OCI-LY3 (cell line): ENCODE results near the gene MAGI1.

Experiments
- EZH2phosphoT487 ChIP-seq: fragments of 200-600 bp; shearing (Covaris generic); IDR thresholded peaks from 2 replicates; pipeline ENCODE4 v1.6.1; 2018; ENCODE audit warnings: antibody characterized with exemption, mixed run types, low read depth
- TF ChIP-seq, protein P1 (sequence below): fragments of 200-600, 300-600 bp; sonication (generic); IDR thresholded peaks from 2 replicates; pipeline ENCODE4 v1.5.1; 2014; ENCODE audit warnings: antibody characterized with exemption, low read length, low read depth

DNA sequence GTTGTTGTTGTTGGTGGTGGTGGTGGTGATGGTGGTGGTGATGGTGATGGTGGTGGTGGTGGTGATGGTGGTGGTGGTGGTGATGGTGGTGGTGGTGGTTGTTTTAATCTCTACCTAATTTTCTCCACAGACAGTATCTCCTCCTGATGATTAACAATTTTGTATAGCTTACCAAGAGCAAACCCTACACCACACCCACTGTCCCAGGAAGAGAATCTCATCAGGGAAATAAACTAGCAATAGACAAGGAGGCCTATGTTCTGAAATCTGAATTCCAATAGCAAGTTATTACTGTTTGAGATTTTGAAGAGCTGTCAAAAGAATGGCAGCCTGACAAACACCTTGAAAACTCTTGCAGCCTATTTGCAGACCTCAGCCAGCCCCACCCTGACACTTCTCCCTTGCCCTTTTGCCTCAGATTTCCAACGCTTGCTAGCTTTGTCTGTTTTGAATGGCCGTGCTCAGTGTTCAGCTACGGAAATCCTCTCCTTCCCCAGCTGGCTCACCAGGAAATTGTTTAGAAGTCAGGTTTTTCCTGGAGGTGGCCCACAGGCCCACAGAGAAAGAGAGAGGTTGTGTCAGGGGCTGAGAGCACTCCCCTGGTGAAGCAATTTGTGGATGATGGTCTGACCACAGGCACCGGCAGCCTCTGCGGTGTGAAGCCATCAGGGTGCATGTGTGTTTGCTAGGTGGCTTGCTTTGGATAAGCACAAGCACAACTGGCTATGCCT, 101.6 kb downstream of the MAGI1 start:
- TF ChIP-seq, protein P1, sequence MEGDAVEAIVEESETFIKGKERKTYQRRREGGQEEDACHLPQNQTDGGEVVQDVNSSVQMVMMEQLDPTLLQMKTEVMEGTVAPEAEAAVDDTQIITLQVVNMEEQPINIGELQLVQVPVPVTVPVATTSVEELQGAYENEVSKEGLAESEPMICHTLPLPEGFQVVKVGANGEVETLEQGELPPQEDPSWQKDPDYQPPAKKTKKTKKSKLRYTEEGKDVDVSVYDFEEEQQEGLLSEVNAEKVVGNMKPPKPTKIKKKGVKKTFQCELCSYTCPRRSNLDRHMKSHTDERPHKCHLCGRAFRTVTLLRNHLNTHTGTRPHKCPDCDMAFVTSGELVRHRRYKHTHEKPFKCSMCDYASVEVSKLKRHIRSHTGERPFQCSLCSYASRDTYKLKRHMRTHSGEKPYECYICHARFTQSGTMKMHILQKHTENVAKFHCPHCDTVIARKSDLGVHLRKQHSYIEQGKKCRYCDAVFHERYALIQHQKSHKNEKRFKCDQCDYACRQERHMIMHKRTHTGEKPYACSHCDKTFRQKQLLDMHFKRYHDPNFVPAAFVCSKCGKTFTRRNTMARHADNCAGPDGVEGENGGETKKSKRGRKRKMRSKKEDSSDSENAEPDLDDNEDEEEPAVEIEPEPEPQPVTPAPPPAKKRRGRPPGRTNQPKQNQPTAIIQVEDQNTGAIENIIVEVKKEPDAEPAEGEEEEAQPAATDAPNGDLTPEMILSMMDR = no peak
- TF ChIP-seq EZH2phosphoT487 = no peak
